ACC112 (cell line): Measurements from ENCODE around the gene C1QTNF12.
A peak's percentile ranks its signal among the peaks of the same experiment; 100 is the strongest.

ENCODE experiments used
- H2AFZ ChIP-seq: fragments of 200-600 bp; sonication (generic); one replicate; pipeline ENCODE4 v1.6.0; 2017; ENCODE audit warnings: antibody characterized with exemption, low read length; ENCODE audit not compliant: unreplicated experiment
- H3K27ac ChIP-seq: fragments of 200-600 bp; sonication (generic); 2 replicates; pipeline ENCODE4 v1.5.1; 2014; ENCODE audit warnings: low read depth, mild to moderate bottlenecking, antibody characterized with exemption, low read length, moderate library complexity
- H3K27me3 ChIP-seq: fragments of 200-600 bp; sonication (generic); 2 replicates; pipeline ENCODE4 v1.6.1; 2014; ENCODE audit warnings: mild to moderate bottlenecking, antibody characterized with exemption, low read length, moderate library complexity, mixed read lengths; ENCODE audit not compliant: insufficient read depth
- H3K36me3 ChIP-seq: fragments of 200-600 bp; sonication (generic); 2 replicates; pipeline ENCODE4 v1.6.1; 2016; ENCODE audit warnings: mild to moderate bottlenecking, antibody characterized with exemption, low read length, moderate library complexity, mixed read lengths; ENCODE audit not compliant: insufficient read depth
- H3K4me1 ChIP-seq: fragments of 200-600 bp; sonication (generic); one replicate; pipeline ENCODE4 v1.6.1; 2016; ENCODE audit warnings: low read length, mixed read lengths; ENCODE audit not compliant: insufficient read depth, unreplicated experiment, control insufficient read depth
- H3K4me3 ChIP-seq: fragments of 200-600 bp; sonication (generic); 2 replicates; pipeline ENCODE4 v1.5.1; 2014; ENCODE audit warnings: mild to moderate bottlenecking, low read depth, low read length
- H3K79me2 ChIP-seq: fragments of 200-600 bp; sonication (generic); one replicate; pipeline ENCODE4 v1.6.0; 2016; ENCODE audit warnings: low read length; ENCODE audit not compliant: control insufficient read depth, unreplicated experiment, insufficient read depth

Gene C1QTNF12

GRCh38 chr1:1237874-1238701, 8.4 kb downstream of the C1QTNF12 start:
- Histone ChIP-seq H3K79me2 (peaks cover 19% of the 10 kb centered on the region), H3K27me3 (no peaks in the 10 kb centered on the region), H2AFZ (no peak overlapping the region), H3K4me3 (no peak overlapping the region), H3K27ac (no peak overlapping the region), H3K4me1 (peaks cover 13% of the 10 kb centered on the region), H3K36me3 (peaks cover 7% of the 10 kb centered on the region; the same call in 1 of the 2 replicates)

- H3K27me3 ChIP-seq = no peaks in the 10 kb centered on the region
- no peak overlapping the region for H2AFZ ChIP-seq
- no peak overlapping the region for H3K4me3 ChIP-seq
- H3K79me2 ChIP-seq = peaks cover 26% of the 10 kb centered on the region
- H3K36me3 ChIP-seq = peaks cover 11% of the 10 kb centered on the region; the same call in 1 of the 2 replicates
- no peak overlapping the region for H3K27ac ChIP-seq
- H3K4me1 ChIP-seq = peaks cover 13% of the 10 kb centered on the region
Measured at GRCh38 chr1:1236945-1237873, 9.3 kb downstream of the C1QTNF12 start.

- Histone ChIP-seq H3K27ac (no peak overlapping the region), H3K27me3 (no peaks in the 10 kb centered on the region), H2AFZ (no peak overlapping the region), H3K4me1 (peaks cover 13% of the 10 kb centered on the region), H3K36me3 (peaks cover 11% of the 10 kb centered on the region; the same call in 1 of the 2 replicates), H3K79me2 (peaks cover 31% of the 10 kb centered on the region), H3K4me3 (no peak overlapping the region)
Measured at GRCh38 chr1:1236176-1236763, 10.3 kb downstream of the C1QTNF12 start.

GRCh38 chr1:1235016-1235744, 11.3 kb downstream of the C1QTNF12 start:
- H3K27ac ChIP-seq = no peak overlapping the region
- H3K36me3 ChIP-seq = peaks cover 11% of the 10 kb centered on the region; the same call in 1 of the 2 replicates
- H3K79me2 ChIP-seq = peaks cover 42% of the 10 kb centered on the region
- no peaks in the 10 kb centered on the region for H3K27me3 ChIP-seq
- H3K4me3 ChIP-seq = no peak overlapping the region
- no peak overlapping the region for H2AFZ ChIP-seq
- H3K4me1 ChIP-seq = peaks cover 15% of the 10 kb centered on the region

- Histone ChIP-seq H3K4me1 (peaks cover 17% of the 10 kb centered on the region), H3K27me3 (no peaks in the 10 kb centered on the region), H2AFZ (no peak overlapping the region), H3K27ac (no peak overlapping the region), H3K4me3 (peak overlapping the region; percentile 78; the same call in 1 of the 2 replicates), H3K79me2 (peaks cover 50% of the 10 kb centered on the region), H3K36me3 (peaks cover 11% of the 10 kb centered on the region; the same call in 1 of the 2 replicates)
Measured at GRCh38 chr1:1234180-1234808, 12.2 kb downstream of the C1QTNF12 start.

- H2AFZ ChIP-seq = no peak overlapping the region
- H3K27ac ChIP-seq = no peak overlapping the region
- H3K79me2 ChIP-seq = peaks cover 58% of the 10 kb centered on the region
- H3K27me3 ChIP-seq = no peaks in the 10 kb centered on the region
- peaks cover 18% of the 10 kb centered on the region; the same call in 1 of the 2 replicates for H3K36me3 ChIP-seq
- H3K4me3 ChIP-seq = peak overlapping the region; percentile 78
- H3K4me1 ChIP-seq = peaks cover 17% of the 10 kb centered on the region
Measured at GRCh38 chr1:1233567-1233892, 13.0 kb downstream of the C1QTNF12 start.

GRCh38 chr1:1232796-1233566, 13.5 kb downstream of the C1QTNF12 start:
- H3K79me2 ChIP-seq = peaks cover 64% of the 10 kb centered on the region
- H2AFZ ChIP-seq = peak overlapping the region; percentile 37
- H3K27me3 ChIP-seq = no peaks in the 10 kb centered on the region
- no peak overlapping the region for H3K27ac ChIP-seq
- H3K4me3 ChIP-seq = peak overlapping the region; percentile 78
- peaks cover 21% of the 10 kb centered on the region; the same call in 1 of the 2 replicates for H3K36me3 ChIP-seq
- H3K4me1 ChIP-seq = peaks cover 13% of the 10 kb centered on the region

- peak within 1 kb of the TSS; percentile 48 for H2AFZ ChIP-seq
- H3K27me3 ChIP-seq = no peaks in the 10 kb centered on the region
- H3K79me2 ChIP-seq = peaks cover 69% of the 10 kb centered on the region
- peak within 1 kb of the TSS; percentile 92 for H3K4me3 ChIP-seq
- peak within 1 kb of the TSS; percentile 71 for H3K27ac ChIP-seq
- H3K4me1 ChIP-seq = peaks cover 8% of the 10 kb centered on the region
- peaks cover 25% of the 10 kb centered on the region; the same call in 1 of the 2 replicates for H3K36me3 ChIP-seq
Measured at GRCh38 chr1:1232208-1232795, 14.2 kb downstream of the C1QTNF12 start, which contains the start of gene B3GALT6. B3GALT6 (plus strand) TSS chr1:1232237; CDS start chr1:1232279, 42 bp downstream.
